Erythroblast (primary cell): Measurements from ENCODE around the gene SORCS1.

ENCODE experiments used
- GATA1 ChIP-seq: IDR thresholded peaks from 2 replicates; pipeline ENCODE4 v1.6.1; 2011; ENCODE audit warnings: low read depth, mild to moderate bottlenecking, control low read depth, low read length, moderate library complexity
- POLR2A ChIP-seq: IDR thresholded peaks from 2 replicates; pipeline ENCODE4 v1.6.1; 2011; ENCODE audit warnings: mild to moderate bottlenecking, low read length

DNA sequence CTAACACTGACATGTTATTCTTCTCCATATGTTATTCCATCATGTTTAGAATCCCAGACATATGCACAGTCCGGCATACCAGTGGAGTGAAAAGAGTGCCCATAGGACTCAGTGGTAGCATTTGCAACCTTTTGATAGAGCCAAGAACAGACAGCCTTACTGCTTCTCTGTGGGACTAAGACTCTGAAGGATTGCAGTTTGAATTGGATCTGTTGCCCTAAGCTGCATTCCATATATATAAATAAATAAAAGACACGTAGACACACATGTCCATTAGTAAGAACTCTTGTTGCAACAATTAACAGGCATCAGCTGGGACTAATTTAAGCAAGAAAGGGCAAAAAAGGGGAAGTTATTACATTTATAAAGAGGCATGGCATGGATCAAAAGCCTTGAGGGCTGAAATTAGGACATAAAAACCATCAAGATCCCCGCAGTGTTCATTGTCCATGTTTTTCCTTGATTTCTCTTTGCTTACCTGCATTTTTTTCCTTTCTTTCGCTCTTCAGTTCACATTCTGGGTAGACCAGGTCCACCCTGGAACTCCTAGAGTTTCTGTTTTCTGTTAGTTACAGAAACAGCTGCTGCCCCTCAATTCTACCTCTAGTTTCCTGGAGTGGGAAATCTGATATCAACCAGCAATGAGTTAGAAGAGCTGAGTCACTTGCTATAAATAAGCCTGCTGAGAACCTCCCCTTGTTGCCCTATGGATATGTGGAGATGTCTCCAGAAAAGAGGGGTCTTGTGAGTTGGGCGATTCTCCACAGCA is 132.4 kb downstream of the SORCS1 start:
- TF ChIP-seq POLR2A (no peak), GATA1 (no peak)
